GM19043 (cell line): Measurements from ENCODE around the gene ARHGEF19.
"Not testable (repeated sequence)": the region's sequence is repeated elsewhere in the genome, so short reads cannot be mapped to it uniquely, and the experiment has no call there.

Source experiments
- ATAC-seq: cut with Tn5 transposase; IDR thresholded peaks from one replicate; pipeline ENCODE4 v1.9.1; 2021; ENCODE audit warnings: low read depth; ENCODE audit not compliant: unreplicated experiment

Gene ARHGEF19

DNA sequence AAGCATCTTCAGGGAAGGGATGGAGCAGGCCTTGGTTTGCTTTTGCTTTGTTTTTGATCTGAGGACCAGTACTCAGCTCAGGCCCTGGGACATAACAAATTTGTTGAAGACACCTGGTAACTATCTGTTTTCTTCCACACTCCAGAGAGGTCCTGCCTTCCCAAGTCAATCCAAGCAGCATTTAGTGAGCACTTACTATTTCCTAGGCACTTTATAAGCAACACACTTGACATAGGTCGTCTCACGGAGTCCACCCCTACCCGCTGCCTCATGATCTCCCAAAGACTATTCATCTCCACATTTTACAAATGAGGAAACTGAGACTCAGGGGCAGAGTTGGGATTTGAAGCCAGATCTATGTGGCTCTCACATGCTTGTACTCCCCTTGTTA, 42.2 kb downstream of the ARHGEF19 start:
- ATAC-seq = no peak

DNA sequence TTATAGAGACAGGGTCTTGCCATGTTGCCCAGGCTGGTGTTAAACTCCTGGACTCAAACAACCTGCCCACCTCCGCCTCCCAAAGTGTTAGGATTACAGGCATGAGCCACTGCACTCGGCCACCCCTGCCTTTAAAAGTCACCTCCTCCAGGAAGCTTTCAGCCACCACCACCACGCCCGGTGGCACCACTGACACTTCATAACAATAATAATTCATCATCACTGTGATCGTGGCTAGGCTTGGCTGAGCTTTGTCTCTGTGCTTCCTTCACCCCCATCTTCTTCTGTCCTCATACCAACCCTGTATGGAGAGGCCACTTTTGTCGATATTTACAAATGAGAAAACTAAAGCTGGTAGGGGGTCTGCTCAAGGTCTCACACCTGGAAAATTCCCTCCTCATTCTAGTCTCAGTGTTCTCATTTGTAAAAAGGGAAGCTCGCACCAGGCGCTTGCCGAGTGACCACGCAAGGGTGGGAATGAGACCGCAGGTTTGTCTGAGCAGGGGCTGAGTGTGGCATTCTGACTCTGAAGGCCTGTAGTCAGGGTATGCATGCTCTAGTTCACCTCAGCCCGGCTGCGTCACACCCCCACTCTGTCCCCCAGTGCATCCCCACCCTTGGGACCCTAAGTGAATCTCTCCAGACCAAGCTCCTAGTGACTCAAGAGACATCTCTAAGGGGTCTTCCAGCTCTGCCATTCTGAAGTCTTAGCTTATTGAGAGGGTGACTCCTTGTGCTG, 43.7 kb downstream of the ARHGEF19 start:
- no peak for ATAC-seq

DNA sequence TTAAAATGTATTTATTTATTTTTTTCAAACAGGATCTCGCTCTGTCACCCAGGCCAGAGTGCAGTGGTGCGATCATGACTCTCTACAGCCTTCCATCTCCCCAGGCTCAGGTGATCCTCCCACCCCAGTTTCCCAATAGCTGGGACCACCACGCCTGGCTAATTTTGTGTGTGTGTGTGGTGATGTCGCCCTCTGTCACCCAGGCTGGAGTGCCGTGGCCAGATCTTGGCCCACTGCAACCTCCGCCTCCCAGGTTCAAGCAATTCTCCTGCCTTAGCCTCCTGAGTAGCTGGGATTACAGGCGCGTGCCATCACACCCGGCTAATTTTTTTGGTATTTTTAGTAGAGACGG, 44.3 kb downstream of the ARHGEF19 start:
- ATAC-seq = not testable (repeated sequence)

DNA sequence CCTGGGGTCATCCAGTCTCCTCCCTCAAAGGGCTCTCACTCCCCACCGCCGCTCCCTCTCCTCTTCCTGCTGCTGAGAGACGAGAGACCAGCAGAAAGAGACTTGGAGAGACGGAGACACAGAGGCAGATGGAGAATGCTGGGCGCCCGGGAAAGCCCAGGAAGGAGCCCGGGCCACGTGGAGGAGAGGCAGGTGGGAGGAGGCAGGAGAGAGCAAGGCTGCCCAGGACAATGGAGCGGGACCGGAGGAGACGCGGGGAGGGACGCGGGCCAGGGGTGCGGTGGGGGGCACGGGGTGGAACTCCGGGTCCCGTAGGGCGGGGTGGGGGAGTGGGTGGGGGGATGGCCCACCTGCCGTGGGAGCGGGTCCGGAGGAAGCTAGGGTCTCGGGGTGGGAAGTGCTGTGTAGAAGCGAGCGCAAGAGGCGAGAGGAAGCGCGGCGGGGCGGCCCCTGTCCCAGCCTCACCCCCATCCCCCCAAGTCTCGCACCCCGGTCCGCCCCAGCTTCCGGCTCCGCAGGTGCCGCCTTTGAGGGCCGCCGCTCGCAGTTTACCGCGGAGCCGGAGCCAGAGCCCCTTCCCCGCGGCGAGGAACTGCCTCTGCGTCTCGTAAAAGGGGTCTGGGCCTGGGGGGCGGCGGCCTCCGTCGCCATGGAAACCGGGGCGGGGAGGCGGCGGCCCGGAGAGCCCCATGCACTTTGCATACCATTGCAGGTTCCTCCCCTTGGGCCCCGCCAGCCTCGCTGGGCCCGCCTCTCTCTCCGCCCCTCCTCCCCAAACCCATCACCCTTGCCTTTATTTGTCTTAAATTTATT, 44.9 kb downstream of the ARHGEF19 start:
- no peak for ATAC-seq

DNA sequence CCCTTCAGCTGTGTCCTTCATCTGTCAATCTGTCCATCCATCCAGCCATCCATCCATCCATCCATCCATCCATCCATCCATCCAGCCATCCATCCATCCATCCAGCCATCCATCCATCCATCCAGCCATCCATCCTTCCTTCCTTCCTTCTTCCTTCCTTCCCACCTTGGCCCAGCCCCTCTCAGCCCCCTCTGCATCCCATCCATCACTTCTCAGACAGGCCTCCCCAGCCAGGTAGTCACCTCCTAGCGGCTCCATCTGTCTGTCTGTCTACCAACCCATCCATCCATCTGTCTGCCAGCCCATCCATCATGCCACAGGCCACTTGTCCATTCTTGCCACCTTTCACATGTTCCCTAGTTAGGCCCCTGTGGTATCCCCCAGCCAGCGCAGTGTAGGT, 46.3 kb downstream of the ARHGEF19 start:
- no peak for ATAC-seq

DNA sequence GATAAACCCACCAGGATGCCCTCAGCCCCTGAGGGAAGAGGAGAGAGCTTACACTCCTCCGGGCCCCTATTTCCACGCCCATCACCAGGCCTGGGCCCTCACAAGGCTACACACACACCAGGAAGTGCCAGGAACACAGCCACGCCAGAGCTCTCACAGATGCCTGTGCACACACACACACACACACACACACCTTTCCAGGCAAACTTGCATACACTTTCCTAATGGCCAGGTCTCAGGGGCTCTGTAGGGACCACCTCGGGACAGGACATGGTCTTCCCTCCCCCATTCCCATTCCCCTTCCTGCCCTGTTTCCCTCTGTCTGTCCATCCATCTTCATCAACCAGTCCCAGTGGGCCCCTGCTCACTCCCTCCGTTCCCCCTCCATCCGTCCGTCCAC, 46.9 kb downstream of the ARHGEF19 start:
- no peak for ATAC-seq

DNA sequence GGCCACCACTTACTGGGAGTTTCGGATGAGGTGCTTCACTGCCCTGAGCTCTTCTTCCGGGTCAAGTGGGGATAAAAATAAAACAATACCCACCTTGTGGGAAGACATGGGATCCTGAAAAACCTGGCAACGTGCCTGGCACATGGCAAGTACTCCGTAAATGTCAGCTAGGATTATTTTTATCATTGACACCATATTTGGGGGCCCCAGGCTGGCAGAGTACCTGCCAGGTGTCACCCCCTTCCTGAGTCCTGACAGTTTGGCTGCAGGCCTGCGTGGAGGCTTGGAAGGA, 47.4 kb downstream of the ARHGEF19 start:
- ATAC-seq = no peak

DNA sequence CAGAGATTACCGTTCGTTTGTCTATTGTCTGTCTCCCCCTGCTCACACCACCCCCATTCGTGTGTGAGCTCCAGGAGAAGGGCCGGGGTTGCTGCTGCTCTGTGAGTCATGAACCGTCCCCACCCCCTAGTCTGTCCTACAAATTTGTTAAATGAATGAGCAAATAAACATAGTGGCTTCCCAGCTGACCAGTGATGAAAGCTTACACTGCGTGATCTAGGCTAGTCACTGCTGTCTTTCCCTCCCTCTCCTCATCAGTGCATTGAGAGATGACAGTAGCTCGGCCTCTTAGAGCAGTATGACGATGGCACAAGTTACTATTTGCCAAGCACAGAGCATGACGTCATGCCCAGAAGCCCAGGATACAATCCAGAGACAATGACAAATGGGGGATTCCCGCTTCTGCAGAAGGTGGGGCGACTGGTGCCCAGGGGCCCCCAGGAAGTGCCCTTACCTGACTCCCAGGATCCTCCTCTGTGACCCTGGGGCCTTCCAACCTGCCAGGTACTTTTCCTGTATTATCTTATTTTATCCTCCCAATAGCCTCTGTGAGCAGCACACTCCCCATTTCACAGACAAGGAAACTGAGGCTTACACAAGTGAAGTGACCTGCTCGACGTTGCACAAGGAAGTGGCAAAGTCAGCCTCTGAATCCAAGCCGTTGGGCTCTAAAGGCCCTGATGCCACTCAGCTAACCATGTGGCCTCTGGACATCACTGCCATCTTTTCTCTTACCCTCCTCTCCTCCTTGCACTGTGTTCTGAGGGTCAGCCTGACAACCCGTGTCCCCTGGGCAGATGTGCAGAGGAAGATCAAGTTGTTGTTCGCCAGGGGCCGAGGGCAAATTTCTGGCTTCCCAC, 48.0 kb downstream of the ARHGEF19 start:
- no peak for ATAC-seq

DNA sequence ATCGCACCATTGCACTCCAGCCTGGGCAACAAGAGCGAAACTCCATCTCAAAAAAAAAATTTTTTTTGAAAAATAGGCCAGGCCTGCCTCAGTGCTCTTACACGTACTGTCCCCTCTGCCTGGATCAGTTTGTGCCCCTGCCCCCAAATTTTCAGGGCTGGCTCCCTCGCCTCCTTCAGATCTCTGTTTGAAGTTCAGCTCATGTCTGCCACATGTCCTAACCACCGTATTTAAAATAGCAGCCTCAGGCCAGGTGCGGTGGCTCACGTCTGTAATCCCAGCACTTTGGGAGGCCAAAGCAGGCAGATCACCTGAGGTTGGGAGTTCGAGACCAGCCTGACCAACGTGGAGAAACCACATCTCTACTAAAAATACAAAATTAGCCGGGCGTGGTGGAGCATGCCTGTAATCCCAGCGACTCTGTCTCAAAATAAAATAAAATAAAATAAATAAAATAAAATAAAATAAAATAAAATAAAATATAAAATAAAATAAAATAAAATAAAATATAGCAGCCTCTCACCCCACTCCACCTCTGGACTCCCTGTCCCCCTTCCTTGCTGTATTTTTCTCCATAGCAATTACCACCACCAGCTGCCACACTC, 48.7 kb downstream of the ARHGEF19 start:
- not testable (repeated sequence) for ATAC-seq

DNA sequence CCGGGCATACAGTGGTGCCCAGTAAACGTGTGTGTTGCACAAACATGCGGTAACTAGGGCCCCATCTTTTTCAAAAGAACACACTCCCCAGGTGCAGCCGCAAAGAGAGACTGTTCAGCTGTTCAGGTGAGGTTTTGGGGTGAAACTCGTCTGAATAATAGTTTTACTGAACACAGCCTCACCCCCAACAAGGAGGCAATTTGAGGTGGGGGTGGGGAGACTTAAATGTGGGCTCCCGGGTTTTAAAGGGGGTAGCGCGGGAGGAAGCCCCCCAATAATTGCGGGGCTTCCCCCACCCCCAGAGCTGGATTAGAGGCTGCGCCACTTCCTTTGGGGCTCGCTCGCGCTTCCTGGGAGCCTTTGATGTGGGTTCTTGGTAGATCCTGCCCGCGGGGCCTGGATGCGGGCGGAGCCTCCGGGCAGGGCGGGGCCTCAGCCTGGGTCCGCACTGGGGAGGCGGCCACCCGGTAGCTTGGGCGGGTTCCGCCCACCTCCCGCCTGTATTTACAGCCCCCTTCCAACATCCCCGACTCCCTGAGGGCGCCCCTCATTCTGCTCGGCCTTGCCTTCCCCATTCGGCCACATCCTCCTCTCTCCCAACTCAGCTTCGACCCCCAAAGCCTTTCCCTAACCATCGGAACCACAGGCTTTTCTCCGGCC, 50.2 kb downstream of the ARHGEF19 start:
- no peak for ATAC-seq

DNA sequence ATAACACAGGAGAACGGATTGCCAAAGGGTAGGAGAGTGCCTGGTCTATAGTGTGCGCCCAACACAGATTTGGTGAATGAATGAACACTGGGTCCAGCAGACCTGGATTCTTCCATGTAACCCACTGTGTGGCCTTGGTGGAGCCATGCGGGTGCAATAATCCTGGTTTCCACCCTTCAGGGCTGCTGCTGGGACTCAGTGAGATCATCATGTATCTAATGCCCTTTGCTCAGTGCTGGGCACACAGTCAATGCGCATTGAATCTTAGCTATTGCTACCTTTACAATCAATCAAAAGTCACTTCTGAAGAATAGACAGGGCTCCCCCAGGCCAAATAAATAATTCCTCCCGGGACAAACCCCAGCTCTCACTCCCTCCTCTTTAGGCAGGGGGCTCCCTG, 50.7 kb downstream of the ARHGEF19 start:
- ATAC-seq = no peak

DNA sequence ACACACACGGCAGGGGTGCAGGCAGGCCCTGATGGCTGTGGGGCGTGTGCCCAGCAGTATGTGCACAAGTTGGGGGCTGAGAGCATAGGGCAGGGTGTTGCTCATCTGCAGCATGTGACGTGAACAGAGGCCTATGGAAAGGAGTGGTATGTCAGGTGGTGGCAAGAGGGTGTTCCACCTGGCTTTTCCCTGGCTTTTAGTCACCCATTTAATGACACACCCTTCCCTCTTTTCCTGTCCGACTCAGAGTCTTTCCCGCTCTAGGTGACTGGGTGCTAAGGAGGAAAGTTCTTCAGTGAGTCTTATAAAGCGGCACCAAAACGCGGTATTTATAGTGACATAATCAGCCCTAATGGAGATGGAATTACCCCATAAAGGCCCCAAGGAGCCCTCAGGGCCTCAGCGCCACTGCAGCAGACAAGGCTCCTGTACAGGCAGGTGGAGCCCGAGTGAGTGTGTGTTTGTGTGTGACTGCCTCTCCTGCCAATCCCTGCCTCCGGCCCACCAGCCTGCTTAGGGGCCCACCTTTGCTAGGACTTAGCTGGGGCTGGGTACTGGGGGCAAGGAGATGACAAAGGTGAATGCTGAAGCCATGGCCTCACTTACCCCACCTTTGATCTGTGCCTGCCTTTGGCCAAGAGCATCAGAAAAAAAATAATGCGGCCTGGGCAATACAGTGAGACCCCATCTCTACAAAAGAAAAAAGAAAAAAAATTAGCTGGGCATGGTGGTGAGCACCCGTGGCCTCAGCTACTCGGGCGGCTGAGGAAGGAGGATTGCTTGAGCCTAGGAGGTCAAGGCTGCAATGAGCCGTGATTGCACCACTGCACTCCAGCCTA, 53.2 kb downstream of the ARHGEF19 start:
- ATAC-seq = no peak

DNA sequence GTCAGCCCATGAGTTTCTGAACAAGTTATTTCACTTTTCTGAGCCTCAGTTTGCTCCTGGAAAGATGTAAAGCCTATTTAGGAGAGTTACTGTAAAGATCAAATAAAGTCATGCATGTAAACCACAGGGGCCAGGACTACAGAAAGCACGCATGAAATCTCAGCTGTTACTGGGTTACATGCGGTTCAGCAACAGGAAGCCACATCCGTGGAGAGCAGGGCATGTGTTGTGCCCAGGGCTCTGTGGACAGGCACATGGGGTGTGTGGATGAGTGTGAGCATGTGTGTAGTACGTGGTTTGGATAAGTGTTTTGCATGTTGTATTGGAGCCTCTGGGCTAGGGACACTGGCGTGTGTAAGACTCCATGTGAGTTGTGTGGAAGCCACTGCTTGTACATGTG, 54.4 kb downstream of the ARHGEF19 start:
- ATAC-seq = no peak

DNA sequence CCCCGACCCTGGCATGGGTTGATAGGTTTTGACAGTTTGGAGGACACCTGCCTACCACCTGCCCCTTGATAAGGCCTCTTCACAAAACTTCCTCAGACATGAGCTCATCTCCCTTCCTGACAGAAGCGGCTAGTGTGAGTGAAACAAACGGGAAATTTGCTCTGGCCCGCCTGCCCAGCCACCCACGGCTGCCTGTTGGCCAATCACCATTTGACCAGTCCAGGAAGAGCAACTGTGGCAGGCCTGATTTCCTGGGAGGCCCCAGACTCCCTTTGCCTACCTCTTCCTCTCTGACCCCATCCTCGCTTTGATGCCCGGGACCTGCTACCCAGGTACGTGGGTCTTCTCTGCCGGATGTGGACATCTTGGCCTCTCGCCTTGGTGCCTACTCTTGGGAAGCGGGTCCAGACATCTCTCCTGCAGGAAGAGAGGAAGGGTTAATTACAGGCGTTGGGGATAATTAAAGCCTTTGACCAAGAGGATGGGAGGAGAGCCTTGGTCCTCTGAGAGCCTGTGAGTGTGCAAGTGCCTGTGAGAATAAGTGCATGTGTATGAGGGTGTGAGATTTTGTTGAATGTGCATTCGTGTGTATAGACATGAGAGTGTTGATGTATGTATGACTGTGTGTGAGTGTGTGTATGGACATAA, 55.5 kb downstream of the ARHGEF19 start:
- ATAC-seq = no peak

DNA sequence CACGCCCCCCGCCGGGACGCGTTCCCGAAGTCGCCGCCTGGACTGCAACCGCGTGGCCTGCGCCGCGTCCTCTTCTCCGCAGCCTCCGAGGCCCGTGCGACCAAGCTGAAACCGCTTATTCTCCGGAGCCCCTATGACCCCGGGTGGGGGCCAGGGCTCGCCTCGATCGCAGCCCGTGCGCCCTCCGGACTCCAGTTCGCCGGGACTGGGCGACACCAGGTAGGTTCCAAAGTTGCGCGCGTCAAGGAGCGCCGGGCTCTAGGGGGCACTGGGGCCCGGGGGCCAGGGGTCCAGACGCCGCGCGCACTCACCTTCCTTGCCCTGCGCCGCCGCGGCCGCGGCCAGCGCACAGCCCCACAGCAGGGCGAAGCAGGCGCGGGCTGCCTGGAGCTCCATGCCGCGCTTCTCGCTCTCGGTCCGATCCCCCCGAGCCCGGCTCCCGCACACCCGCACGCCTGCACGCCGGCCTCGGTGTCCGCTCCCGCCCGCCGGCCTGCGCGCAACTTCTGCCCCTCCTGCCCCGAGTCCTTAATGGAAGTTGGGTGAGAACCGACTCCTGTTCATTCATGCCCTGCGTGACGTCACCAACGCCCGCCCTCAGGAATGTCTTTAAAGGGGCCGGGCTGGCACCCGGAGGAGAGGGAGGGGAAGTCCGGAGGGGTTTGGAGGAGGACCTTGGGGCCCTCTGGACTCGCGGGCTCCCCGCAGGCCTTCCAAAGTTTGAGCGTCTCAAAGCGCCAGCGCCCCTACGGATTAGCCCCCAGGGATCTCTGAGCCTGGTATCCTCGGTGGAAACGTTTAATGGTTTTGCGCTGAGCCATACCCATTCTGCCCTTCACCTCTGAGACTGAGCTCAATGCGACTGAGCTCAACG, 56.7 kb downstream of the ARHGEF19 start, which contains the start of gene EPHA2:
Gene EPHA2, minus strand, starts transcription at position 533 of the 874 bp plus-strand sequence. Its CDS starts 137 bp downstream, at position 396.
- no peak for ATAC-seq

DNA sequence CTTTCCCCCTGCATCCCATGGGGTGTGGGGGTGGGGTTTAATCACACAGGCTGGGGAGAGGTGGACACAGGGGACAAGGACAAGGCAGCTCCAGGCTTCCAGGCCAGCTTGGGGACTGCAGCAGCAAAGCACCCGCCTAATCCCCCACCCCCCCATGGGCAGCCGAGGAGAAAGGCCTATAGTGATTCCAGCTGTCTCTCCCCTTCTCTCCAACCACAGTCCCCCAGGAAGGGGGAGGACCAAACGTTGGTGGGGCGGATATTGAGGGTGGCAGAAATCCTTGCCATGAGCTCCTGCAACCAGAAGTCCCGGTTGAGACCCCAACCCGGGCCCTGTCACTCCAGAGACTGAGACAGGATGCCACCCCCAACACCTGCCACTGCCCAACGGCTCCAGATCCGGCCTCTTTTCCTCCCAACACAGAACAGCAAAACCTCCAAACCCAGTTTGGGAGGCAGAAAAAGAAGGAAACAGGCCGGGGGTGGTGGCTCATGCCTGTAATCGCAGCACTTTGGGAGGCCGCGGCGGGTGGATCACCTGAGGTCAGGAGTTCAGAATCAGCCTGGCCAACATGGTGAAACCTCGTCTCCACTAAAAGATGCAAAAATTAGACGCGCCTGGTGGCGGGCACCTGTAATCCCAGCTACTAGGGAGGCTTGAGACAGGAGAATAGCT, 58.3 kb downstream of the ARHGEF19 start:
- no peak for ATAC-seq
